RWPE2 (cell line): Measurements from ENCODE around the gene DEXI.

Source experiments
- ATAC-seq: fragments of 200-7000 bp; cut with Tn5 transposase; 3 replicates; pipeline ENCODE4 v1.9.1; 2021; ENCODE audit warnings: low read depth
- DNase-seq: peaks from one replicate; pipeline ENCODE4 v3.0.0-alpha.2; 2020; ENCODE audit warnings: low spot score
- H3K27ac ChIP-seq: fragments of 450-650 bp; 2 replicates; pipeline ENCODE4 v1.5.1; 2017; ENCODE audit warnings: mild to moderate bottlenecking; ENCODE audit not compliant: poor library complexity, severe bottlenecking
- H3K27me3 ChIP-seq: fragments of 250-450 bp; sonication (Bioruptor Pico); 2 replicates; pipeline ENCODE4 v1.5.1; 2021; ENCODE audit warnings: mild to moderate bottlenecking, moderate library complexity; ENCODE audit not compliant: insufficient read depth, poor library complexity, severe bottlenecking
- H3K36me3 ChIP-seq: fragments of 250-450 bp; sonication (Bioruptor Pico); 2 replicates; pipeline ENCODE4 v1.5.1; 2020; ENCODE audit warnings: low read depth, mild to moderate bottlenecking, moderate library complexity
- H3K4me1 ChIP-seq: fragments of 250-450 bp; sonication (Bioruptor Pico); 2 replicates; pipeline ENCODE4 v1.5.1; 2021; ENCODE audit warnings: mild to moderate bottlenecking, moderate library complexity; ENCODE audit not compliant: insufficient read depth, poor library complexity, severe bottlenecking
- H3K4me3 ChIP-seq: fragments of 250-450 bp; sonication (Bioruptor Pico); 2 replicates; pipeline ENCODE4 v1.5.1; 2021; ENCODE audit warnings: mild to moderate bottlenecking, moderate library complexity; ENCODE audit not compliant: severe bottlenecking
- H3K9me3 ChIP-seq: fragments of 250-450 bp; sonication (Bioruptor Pico); 2 replicates; pipeline ENCODE4 v1.5.1; 2021; ENCODE audit warnings: mild to moderate bottlenecking, moderate library complexity; ENCODE audit not compliant: severe bottlenecking
- TF ChIP-seq, protein P1 (sequence below): fragments of 450-650 bp; IDR thresholded peaks from one replicate; pipeline ENCODE4 v1.5.1; 2017; ENCODE audit warnings: mild to moderate bottlenecking, moderate library complexity; ENCODE audit not compliant: poor library complexity, severe bottlenecking

DEXI gene

DNA sequence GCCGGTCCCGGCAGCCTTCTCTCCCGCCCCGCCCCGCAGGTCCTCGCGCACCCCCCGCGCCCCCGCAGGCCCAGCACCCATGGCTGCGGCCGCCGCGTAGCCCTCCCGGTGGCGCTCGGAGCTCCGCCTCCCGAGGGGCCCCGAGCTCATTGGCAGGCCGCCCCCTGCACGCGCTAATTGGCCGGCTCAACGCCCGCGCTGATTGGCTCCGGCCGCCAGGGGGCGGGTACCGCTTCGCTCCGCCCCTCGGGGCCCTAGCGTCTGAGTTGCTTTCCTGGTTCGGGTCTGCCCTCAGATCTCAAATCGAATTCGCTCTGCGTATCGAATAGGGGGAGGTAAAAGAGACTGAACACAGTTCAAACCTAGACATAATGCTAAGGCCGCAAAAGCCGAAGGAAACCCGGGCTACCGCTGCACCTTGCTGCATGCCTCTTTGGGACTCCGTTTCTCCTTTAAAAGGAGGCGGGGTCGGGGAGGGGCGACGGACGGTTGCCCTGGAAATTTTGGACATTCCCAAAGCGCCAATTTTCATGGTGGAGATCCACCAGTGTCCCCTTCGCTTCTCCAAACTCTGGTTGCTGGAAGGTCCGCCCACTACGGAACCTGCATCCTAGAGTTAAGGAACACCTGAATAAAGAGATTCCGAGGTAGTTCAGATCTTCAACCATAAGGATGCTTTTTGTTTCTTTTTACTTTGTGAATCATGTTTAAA lies at the start of gene DEXI:
DEXI (minus strand) TSS at position 117 of the 712 bp plus-strand sequence. CDS start 463 bp downstream, outside the sequence.
- DNase-seq: peak; percentile 91
- peak within 1 kb of the TSS; percentile 47 for H3K4me3 ChIP-seq
- peaks cover 17% of the 10 kb centered on the region for H3K4me1 ChIP-seq
- peak within 1 kb of the TSS; percentile 43 for H3K27ac ChIP-seq
- H3K27me3 ChIP-seq: no peaks in the 10 kb centered on the region
- peaks cover 10% of the 10 kb centered on the region; the same call in 1 of the 2 replicates for H3K36me3 ChIP-seq
- peak; percentile 70 for ATAC-seq
- H3K9me3 ChIP-seq: no peaks in the 10 kb centered on the region
- TF ChIP-seq, protein P1, sequence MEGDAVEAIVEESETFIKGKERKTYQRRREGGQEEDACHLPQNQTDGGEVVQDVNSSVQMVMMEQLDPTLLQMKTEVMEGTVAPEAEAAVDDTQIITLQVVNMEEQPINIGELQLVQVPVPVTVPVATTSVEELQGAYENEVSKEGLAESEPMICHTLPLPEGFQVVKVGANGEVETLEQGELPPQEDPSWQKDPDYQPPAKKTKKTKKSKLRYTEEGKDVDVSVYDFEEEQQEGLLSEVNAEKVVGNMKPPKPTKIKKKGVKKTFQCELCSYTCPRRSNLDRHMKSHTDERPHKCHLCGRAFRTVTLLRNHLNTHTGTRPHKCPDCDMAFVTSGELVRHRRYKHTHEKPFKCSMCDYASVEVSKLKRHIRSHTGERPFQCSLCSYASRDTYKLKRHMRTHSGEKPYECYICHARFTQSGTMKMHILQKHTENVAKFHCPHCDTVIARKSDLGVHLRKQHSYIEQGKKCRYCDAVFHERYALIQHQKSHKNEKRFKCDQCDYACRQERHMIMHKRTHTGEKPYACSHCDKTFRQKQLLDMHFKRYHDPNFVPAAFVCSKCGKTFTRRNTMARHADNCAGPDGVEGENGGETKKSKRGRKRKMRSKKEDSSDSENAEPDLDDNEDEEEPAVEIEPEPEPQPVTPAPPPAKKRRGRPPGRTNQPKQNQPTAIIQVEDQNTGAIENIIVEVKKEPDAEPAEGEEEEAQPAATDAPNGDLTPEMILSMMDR: no peak

DNA sequence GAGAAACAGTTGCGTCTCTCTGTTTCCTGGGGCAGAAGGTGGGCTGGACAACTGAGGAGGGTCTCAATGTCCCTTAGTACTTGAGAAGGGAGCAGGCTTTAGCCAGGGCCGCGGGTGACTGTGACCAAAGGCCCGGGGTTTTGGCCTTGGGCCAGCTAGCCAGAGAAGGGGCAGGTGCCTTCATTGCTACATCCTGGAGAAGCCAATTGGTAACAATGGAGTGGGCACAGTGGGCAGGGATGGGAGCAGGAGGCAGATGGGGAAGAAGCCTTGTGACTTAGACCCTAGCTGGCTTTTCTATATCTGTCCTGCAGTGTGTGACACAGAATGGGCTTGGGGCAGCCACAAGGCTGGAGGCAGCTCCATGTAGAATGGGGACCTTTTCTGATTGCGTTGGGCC lies 48.1 kb upstream of the DEXI start:
- peaks cover 24% of the 10 kb centered on the region for H3K4me1 ChIP-seq
- no peaks in the 10 kb centered on the region for H3K9me3 ChIP-seq
- TF ChIP-seq, protein P1: no peak
- peak overlapping the region; percentile 76 for H3K27ac ChIP-seq
- ATAC-seq (no peak), DNase-seq (no peak)
- H3K27me3 ChIP-seq: no peaks in the 10 kb centered on the region
- peaks cover 4% of the 10 kb centered on the region; the same call in 1 of the 2 replicates for H3K36me3 ChIP-seq
- H3K4me3 ChIP-seq: no peak overlapping the region

DNA sequence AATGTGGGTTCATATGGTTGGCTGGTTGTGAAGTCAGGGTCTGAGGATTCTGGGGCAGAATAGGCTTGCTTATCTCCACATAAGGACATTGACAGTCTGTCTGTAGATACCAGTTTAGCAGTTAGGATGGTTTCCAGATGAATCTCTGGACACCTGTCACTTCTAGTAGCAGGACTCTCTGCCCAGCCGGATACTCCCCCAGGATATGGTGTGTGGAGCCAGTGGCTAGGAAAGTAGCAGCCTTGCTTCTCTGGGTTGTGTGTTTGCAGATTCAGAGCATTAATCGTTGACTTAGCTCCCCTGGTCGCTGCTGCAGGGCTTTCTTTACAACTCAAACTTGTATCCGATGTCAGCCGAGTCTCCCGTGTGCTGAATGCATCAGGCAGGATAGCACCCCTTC lies 47.3 kb upstream of the DEXI start:
- no peak overlapping the region for H3K27ac ChIP-seq
- H3K4me3 ChIP-seq: no peak overlapping the region
- no peak for DNase-seq
- no peak for ATAC-seq
- no peaks in the 10 kb centered on the region for H3K27me3 ChIP-seq
- peaks cover 24% of the 10 kb centered on the region for H3K4me1 ChIP-seq
- TF ChIP-seq, protein P1: no peak
- H3K36me3 ChIP-seq: peaks cover 4% of the 10 kb centered on the region; the same call in 1 of the 2 replicates
- H3K9me3 ChIP-seq: no peaks in the 10 kb centered on the region

DNA sequence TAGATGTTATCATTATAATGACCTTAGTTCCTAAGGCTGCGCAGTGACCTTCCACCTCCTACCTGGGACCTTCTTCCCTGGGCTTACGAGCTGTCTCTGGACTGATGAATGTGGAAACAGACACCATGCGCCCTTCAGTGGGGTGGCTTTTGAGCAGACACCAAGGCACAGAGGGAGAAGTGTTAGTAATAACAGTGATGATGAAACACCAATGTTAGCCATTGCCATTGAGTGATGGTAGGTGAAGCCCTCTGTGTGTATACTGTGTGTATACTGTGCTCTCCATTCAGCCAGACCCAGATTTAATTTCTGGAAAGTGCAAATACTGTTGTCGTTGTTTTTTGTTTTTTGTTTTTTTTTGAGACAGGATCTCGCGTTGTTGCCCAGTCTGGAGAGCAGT lies 46.6 kb upstream of the DEXI start:
- Histone ChIP-seq H3K36me3 (peaks cover 4% of the 10 kb centered on the region; the same call in 1 of the 2 replicates), H3K4me3 (no peak overlapping the region), H3K27ac (no peak overlapping the region), H3K27me3 (no peaks in the 10 kb centered on the region), H3K9me3 (no peaks in the 10 kb centered on the region), H3K4me1 (peaks cover 24% of the 10 kb centered on the region)
- no peak for DNase-seq
- TF ChIP-seq, protein P1: no peak
- ATAC-seq: no peak
